Upper lobe of left lung (tissue), 6 donors: ENCODE data around the gene PAN2. TPM values are rescaled to one million over a fixed set of nuclear protein-coding genes. Genes with fewer than 3 reads are reported as not detected.

ENCODE experiments used
- ATAC-seq, 2 donors: fragments of 200-7000 bp; cut with Tn5 transposase; one replicate each; pipeline ENCODE4 v1.9.1; 2022; ENCODE audit warnings: mild to moderate bottlenecking in 2 of 2, moderate library complexity in 2 of 2; ENCODE audit not compliant: low FRiP score in 2 of 2
- DNase-seq, 2 donors: peaks; one replicate each; pipeline ENCODE4 v3.0.0-alpha.2; 2019 to 2020
- H3K27ac ChIP-seq, 4 donors: fragments of 200-600 bp; sonication (generic); one replicate each; pipeline ENCODE4 v1.5.1; 2016 to 2019
- H3K27me3 ChIP-seq, 4 donors: fragments of 200-600 bp; sonication (generic); one replicate each; pipeline ENCODE4 v1.5.1; 2017 to 2019
- H3K36me3 ChIP-seq, 4 donors: fragments of 200-600 bp; sonication (generic); one replicate each; pipeline ENCODE4 v1.5.1; 2016 to 2019
- H3K4me1 ChIP-seq, 4 donors: fragments of 200-600 bp; sonication (generic); one replicate each; pipeline ENCODE4 v1.5.1; 2018 to 2019
- H3K4me3 ChIP-seq, 4 donors: fragments of 200-600 bp; sonication (generic); one replicate each; pipeline ENCODE4 v1.5.1; 2017 to 2019; ENCODE audit warnings: mild to moderate bottlenecking in 2 of 4, moderate library complexity in 1 of 4
- H3K9me3 ChIP-seq, 4 donors: fragments of 200-600 bp; sonication (generic); one replicate each; pipeline ENCODE4 v1.5.1; 2018 to 2019
- EP300 ChIP-seq, 4 donors: sonication (generic); formaldehyde crosslinking; IDR thresholded peaks; one replicate each; pipeline ENCODE4 v1.5.1; 2017; ENCODE audit warnings: antibody characterized with exemption in 4 of 4, control low read depth in 2 of 4
- POLR2A ChIP-seq, 4 donors: fragments of 450-650 bp; IDR thresholded peaks; one replicate each; pipeline ENCODE4 v1.5.1; 2016 to 2017; ENCODE audit warnings: antibody characterized with exemption in 4 of 4, mild to moderate bottlenecking in 2 of 4
- POLR2AphosphoS5 ChIP-seq, 2 donors: sonication (generic); formaldehyde crosslinking; IDR thresholded peaks; one replicate each; pipeline ENCODE4 v1.5.1; 2017; ENCODE audit warnings: antibody characterized with exemption in 2 of 2
- WGBS, 2 donors: methylation state at CpG; one replicate each; pipeline ENCODE4 v1.1.5; 2017 to 2018; 5-methylcytosine and 5-hydroxymethylcytosine counted together
- total RNA-seq, 6 donors: library from RNA; depleted of rRNA in 4 of 6; stranded (reverse); fragments of >200 nt in 4 of 6; gene quantifications; one replicate each; pipeline versions ENCODE4 v1.1.0 to v1.2.1, GENCODE V29; 2016 to 2021
- TF ChIP-seq, protein P1 (sequence below), 6 experiments: fragments of 450-650 bp in 4 of 6; fragments of 200-600 bp in 2 of 6; sonication (generic) in 2 of 6; IDR thresholded peaks; one replicate each; pipeline ENCODE4 v1.5.1; 2016 to 2019; ENCODE audit warnings: antibody characterized with exemption in 6 of 6
- donor health status: DM: no; HTN: no; CAD: no; lungs with moderate emphysema.
- donor health status: DM: no; HTN: yes; CAD: no; lungs with severe emphysema.

The PAN2 gene
- total RNA-seq, 6 donors from 2014 or later, result 19.5 to 227 (median 74.4) TPM

DNA sequence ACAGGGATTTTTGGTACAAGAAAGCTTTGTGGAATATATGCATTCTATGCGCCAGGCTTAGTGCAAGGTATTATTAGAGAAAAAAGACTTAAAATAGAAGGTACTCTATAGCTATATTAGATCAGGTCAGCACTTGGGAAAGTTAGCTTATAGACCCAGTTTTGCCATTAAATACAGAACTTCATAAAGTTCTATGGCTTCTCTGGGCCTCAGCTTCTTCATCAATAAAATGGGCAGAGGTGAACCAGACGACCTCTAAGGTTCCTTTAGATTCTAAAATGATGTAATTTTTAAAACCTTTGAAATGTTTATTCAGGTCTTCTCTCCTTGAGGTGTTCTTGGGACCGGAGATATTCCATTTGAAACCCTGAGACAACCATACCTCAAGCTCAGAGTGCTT lies 25.1 kb downstream of the PAN2 start:
- Histone ChIP-seq H3K27ac (no peak overlapping the region), H3K27me3 (no peaks in the 10 kb centered on the region), H3K36me3 (peaks cover 0 to 61% (median 26%) of the 10 kb centered on the region in 4 donors), H3K4me3 (no peak overlapping the region), H3K9me3 (no peaks in the 10 kb centered on the region), H3K4me1 (no peaks in the 10 kb centered on the region)
- no peak for ATAC-seq
- 87 to 92% methylated on average over 3 of the region's 3 CpGs for WGBS, 2 donors
- no peak for TF ChIP-seq EP300 (IDR thresholded peaks at IDR 0.05)
- TF ChIP-seq POLR2AphosphoS5 (IDR thresholded peaks at IDR 0.05), result no peak
- TF ChIP-seq POLR2A (IDR thresholded peaks at IDR 0.05), result no peak
- TF ChIP-seq, protein P1, sequence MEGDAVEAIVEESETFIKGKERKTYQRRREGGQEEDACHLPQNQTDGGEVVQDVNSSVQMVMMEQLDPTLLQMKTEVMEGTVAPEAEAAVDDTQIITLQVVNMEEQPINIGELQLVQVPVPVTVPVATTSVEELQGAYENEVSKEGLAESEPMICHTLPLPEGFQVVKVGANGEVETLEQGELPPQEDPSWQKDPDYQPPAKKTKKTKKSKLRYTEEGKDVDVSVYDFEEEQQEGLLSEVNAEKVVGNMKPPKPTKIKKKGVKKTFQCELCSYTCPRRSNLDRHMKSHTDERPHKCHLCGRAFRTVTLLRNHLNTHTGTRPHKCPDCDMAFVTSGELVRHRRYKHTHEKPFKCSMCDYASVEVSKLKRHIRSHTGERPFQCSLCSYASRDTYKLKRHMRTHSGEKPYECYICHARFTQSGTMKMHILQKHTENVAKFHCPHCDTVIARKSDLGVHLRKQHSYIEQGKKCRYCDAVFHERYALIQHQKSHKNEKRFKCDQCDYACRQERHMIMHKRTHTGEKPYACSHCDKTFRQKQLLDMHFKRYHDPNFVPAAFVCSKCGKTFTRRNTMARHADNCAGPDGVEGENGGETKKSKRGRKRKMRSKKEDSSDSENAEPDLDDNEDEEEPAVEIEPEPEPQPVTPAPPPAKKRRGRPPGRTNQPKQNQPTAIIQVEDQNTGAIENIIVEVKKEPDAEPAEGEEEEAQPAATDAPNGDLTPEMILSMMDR (IDR thresholded peaks at IDR 0.05), result no peak
- no peak for DNase-seq

DNA sequence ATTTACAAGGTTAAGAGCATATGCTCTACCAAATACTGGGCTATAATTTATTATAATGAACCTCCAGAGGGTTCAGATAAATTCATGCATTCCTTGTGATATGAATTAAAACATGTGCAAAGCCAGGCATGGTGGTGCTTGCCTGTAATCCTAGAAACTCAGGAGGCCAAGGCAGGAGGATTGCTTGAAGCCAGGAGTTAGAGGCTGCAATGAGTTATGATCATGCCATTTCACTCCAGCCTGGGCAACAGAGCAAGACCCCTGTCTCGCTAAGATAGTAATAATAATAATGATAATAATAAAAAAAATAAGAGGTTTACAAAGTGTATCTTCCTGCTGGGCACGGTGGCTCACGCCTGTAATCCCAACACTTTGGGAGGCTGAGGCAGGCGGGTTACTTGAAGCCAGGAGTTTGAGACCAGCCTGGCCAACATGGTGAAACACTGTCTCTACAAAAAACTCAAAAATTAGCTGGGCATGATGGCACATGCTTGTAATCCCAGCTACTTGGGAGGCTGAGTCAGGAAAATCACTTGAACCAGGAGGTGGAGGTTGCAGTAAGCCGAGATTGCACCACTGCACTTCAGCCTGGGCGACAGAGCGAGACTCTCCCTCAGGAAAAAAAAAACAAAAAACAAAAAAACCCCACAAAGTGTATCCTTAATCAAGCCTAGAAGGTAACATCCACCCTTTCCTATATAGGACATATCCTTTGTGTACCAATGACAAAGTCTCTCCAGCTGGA lies 26.4 kb downstream of the PAN2 start:
- no peaks in the 10 kb centered on the region for H3K4me1 ChIP-seq
- TF ChIP-seq, protein P1 (IDR thresholded peaks at IDR 0.05), result no peak
- TF ChIP-seq POLR2AphosphoS5 (IDR thresholded peaks at IDR 0.05) (no peak), POLR2A (IDR thresholded peaks at IDR 0.05) (no peak), EP300 (IDR thresholded peaks at IDR 0.05) (no peak)
- peaks cover 0 to 49% (median 21%) of the 10 kb centered on the region in 4 donors for H3K36me3 ChIP-seq
- DNase-seq (no peak), ATAC-seq (no peak)
- no peaks in the 10 kb centered on the region for H3K27me3 ChIP-seq
- H3K4me3 ChIP-seq, result no peak overlapping the region
- H3K27ac ChIP-seq, result no peak overlapping the region
- H3K9me3 ChIP-seq, result no peaks in the 10 kb centered on the region
- WGBS, 2 donors, result 97% methylated on average over 7 of the region's 7 CpGs

DNA sequence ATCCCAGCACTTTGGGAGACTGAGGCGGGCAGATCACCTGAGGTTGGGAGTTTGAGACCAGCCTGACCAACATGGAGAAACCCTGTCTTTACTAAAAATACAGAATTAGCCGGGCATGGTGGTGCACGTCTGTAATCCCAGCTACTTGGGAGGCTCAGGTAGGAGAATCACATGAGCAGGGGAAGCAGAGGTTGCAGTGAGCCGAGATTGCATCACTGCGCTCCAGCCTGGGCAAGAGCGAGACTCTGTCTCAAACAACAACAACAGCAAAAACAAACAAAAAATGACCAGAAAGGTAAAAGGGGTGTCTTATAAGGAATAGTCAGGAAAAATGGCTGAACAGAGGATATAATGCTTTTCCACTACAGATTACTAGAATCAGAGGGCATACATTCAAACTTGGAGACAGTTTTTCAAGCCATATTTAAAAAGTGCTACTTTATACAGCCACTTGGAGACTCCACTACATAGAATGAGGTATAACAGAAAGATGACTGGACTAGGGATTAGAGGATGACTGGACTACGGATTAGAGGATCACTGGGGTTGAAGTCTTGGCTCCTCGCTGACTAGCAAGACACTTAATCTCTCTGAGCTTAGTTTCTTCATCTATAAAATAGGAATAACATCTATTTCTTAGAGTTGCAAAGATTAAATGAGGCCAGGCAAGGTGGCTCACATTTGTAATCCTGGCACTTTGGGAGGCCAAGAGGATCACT lies 28.8 kb downstream of the PAN2 start:
- H3K27me3 ChIP-seq, result no peaks in the 10 kb centered on the region
- H3K9me3 ChIP-seq, result no peaks in the 10 kb centered on the region
- H3K36me3 ChIP-seq, result peaks cover 0 to 32% (median 16%) of the 10 kb centered on the region in 4 donors
- 91 to 97% methylated on average over 8 of the region's 8 CpGs for WGBS, 2 donors
- H3K27ac ChIP-seq, result no peak overlapping the region
- no peak for TF ChIP-seq EP300 (IDR thresholded peaks at IDR 0.05)
- TF ChIP-seq POLR2AphosphoS5 (IDR thresholded peaks at IDR 0.05), result no peak
- TF ChIP-seq POLR2A (IDR thresholded peaks at IDR 0.05), result no peak
- TF ChIP-seq, protein P1 (IDR thresholded peaks at IDR 0.05), result no peak
- ATAC-seq (no peak), DNase-seq (no peak)
- H3K4me3 ChIP-seq, result no peak overlapping the region
- peaks cover 7 to 19% (median 9%) of the 10 kb centered on the region in 4 donors for H3K4me1 ChIP-seq

DNA sequence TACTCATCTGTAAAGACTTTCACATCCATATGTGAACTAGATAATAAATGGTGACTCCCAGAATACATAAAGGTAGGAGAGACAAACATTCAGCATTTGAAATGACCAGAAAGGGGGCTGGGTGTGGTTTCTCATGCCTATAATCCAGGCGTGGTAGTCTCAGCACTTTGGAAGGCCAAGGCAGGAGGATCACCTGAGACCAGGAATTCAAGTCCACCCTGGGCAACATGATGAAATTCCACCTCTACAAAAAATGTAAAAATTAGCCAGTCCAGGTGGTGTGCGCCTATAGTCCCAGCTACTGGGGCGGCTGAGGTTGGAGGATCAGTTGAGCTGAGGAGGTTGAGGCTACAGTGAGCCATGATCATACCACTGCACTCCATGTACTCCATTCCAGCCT lies 29.5 kb downstream of the PAN2 start:
- ATAC-seq (no peak), DNase-seq (no peak)
- no peak for TF ChIP-seq POLR2AphosphoS5 (IDR thresholded peaks at IDR 0.05)
- no peak for TF ChIP-seq POLR2A (IDR thresholded peaks at IDR 0.05)
- TF ChIP-seq EP300 (IDR thresholded peaks at IDR 0.05), result no peak
- TF ChIP-seq, protein P1 (IDR thresholded peaks at IDR 0.05), result no peak
- Histone ChIP-seq H3K27me3 (no peaks in the 10 kb centered on the region), H3K27ac (no peak overlapping the region), H3K4me3 (no peak overlapping the region), H3K4me1 (peaks cover 8 to 22% (median 10%) of the 10 kb centered on the region in 4 donors), H3K36me3 (peaks cover 0 to 25% (median 11%) of the 10 kb centered on the region in 4 donors), H3K9me3 (no peaks in the 10 kb centered on the region)
- 93 to 94% methylated on average over 3 of the region's 3 CpGs for WGBS, 2 donors
